GM18873 (cell line): ENCODE data around the gene GCNT2.
"Not testable (repeated sequence)": the region's sequence is repeated elsewhere in the genome, so short reads cannot be mapped to it uniquely, and the experiment has no call there.

Experiments used
- ATAC-seq: cut with Tn5 transposase; IDR thresholded peaks from one replicate; pipeline ENCODE4 v1.9.1; 2021; ENCODE audit warnings: mild to moderate bottlenecking, moderate library complexity, moderate number of reproducible peaks; ENCODE audit not compliant: unreplicated experiment, low FRiP score

Gene GCNT2

DNA sequence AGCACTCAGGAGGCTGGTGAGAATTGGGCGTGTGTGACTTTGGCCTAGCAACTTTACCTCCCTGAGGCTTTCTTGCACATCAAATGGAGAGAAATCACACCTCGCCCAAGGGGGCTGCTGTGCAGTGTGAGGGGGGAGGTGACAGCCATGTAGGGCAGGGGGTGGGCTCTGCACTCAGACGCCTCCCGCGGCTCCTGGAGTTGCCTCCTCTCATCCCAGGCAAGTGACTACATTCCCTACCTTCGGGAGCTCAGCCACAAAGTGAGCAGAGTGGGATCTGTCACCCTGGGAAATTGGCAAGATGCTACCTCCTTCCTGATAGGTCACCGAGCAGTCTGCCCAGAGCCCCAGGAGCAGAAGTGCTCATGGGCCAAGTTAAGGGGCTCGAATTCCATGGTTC lies 56.0 kb downstream of the GCNT2 start:
- no peak for ATAC-seq

DNA sequence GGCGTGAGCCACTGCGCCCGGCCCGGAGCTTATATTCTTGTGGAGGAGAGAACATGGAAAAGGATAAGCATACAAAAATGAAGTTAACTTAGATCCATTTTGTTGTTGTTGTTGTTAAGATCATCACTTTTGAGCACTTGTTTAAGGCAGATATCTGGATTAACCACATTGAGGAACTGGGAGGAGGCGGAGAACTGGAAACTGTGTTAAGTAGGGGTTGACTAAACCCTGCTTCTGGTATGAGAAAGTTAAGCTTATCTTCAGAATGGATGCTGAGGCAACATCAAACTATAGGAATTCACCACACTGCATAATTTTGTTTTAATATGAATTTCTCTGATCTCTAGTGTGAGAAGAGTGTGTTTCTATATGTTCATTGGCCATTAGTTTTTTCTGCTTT lies 57.6 kb downstream of the GCNT2 start:
- ATAC-seq: no peak

DNA sequence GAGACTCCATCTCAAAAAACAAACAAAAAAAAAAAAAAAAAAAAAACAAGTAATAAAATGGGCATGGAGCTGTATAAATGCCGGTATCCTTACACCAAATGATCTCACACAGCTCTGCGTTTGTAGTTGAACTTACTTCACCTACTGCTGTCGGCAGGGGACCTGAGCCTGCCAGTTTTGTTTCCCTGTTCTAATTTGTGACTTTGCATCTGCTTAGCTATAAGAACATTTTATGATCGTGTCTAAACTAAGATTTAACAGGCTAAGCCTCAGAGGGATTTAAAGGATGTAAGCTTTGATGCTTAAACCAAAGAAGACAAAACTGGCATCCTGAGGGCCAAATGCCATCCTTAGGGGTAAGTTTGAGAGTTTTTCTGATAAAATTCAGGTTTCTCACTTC lies 58.7 kb downstream of the GCNT2 start:
- no peak for ATAC-seq

DNA sequence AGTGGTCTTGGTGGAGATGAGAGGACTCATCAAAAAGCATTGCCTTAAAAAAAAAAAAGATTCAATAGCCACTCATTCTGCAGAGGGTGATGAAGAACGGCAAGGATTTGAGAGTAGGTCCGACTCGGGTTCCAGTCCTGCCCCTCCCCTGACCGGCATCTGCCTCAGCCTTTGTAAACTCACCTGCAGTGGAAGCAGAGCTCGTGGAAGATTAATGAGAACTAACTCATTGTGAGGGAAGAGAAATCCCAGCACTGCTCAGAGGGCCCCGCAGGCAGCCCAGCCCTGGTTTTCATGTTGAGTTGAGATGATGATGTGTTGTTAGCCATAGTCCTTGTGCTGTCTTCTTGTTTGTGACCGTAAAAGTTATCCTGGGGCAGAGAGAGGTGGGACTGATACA lies 59.4 kb downstream of the GCNT2 start:
- no peak for ATAC-seq

DNA sequence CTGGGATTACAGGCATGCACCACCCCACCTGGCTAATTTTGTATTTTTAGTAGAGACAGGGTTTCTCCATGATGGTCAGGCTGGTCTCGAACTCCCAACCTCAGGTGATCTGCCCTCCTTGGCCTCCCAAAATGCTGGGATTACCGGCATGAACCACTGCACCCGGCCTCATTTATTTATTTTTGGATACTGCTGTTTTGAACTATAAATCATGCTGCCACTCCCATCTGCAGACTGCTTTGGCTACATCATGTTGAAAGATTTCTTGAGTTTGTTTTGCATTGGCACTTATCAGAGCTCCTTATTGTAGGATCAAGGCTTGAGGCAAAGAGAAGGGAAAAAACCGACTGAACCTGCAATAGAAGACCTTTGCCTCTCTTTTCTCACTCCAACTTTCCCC lies 60.3 kb downstream of the GCNT2 start:
- ATAC-seq: not testable (repeated sequence)

DNA sequence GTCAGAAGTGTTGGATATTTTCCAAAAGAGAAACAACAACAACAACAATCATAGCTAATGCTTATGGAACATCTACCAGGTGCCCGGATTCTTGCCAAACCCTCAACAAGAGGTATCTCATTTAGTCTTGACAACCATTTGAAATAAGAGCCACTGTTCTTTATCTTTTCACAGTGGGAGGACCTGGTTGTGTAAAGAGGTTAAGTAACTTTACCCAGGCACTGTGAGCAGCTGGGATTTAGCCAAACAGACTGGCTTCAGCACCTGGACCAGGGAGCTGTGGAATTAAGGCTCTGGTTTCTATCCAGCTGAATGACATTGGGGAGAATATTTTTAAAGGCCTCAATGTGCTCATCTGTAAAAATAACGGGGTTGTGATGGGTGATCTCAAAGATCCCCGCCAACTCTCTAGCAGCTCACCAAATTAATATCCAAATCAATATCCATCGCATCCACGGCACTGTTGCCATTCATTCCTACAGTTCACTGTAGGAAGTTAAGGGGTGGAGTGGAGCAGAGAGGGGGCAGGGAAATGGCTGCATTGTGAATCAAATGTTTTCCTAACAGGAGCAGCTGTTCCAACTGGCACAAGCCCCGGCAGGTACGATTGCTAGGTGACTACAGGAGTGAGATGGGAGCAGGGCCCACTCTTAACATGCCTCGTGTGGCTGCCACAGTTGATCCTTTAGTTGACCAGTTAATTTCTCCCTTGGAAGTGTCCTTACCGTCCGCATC lies 61.8 kb downstream of the GCNT2 start:
- ATAC-seq: no peak

DNA sequence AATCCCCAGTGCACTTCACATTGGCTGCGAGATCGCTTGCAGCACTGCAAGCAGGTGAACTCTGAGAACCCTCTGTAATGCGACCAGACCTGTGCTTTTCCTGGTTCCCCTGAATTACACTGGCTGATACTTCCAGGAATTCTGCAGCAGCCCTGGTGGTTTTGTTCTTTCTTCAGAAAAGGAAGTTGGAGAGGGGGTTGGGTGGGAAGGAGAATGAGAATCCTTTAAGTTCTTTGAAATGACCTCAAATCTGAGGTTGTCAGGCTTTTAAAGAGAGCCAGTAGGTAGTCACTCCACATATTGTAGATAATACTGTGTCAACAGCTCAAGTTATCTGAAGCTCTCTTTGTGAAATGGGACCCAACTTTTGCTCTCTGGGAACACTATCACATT lies 62.4 kb downstream of the GCNT2 start:
- ATAC-seq: no peak

DNA sequence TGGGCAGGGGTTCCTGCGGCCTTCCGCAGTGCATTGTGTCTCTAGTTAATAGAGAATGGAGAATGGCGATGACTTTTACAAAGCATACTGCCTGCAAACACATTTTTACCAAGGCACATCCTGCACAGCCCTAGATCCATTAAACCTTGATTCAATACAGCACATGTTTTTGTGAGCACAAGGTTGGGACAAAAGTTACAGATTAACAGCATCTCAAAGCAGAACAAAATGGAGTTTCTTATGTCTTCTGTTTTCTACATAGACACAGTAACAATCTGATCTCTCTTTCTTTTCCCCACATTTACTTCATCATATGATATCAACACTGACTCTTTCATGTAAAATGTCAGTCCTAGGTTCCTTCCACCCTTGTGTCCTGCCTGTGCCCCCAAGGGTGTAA lies 63.5 kb downstream of the GCNT2 start:
- no peak for ATAC-seq

DNA sequence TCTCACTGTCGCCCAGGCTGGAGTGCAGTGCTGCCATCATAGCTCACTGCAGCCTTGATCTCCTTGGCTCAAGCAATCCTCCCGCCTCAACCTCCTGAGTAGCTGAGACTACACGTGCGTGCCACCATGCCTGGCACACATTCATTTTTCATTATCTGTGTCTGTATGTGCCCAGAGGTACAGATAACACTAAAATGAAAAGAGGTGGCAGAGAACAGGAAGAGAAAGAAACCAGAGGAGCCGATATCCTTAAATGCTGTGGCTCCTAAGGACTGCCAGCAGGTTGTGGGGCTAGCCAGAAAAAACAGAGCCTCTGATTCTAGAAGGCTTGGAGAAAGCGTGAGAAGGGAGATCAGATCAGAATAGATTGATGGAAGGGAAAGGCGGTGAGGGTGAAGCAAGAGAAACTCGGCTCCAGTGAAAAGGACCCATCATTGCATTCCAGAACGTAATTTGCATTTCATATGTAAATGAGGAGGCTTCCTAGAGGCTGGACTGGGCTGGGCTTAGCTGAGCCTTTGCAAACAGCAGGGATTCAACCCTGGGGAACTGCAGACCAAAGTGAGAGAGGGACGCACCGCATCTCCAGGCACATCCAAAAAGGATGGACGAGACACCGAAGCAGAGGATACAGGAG lies 64.2 kb downstream of the GCNT2 start:
- ATAC-seq: no peak

DNA sequence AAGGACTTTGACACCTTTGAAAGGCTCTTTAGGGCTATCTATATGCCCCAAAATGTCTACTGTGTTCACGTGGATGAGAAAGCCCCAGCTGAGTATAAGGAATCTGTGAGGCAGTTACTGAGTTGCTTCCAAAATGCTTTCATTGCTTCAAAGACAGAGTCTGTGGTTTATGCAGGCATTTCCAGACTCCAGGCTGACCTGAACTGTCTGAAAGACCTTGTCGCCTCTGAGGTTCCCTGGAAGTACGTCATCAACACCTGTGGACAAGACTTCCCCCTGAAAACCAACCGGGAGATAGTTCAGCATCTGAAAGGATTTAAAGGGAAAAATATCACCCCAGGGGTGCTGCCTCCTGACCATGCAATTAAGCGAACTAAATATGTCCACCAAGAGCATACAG lies 65.2 kb downstream of the GCNT2 start:
- ATAC-seq: no peak

DNA sequence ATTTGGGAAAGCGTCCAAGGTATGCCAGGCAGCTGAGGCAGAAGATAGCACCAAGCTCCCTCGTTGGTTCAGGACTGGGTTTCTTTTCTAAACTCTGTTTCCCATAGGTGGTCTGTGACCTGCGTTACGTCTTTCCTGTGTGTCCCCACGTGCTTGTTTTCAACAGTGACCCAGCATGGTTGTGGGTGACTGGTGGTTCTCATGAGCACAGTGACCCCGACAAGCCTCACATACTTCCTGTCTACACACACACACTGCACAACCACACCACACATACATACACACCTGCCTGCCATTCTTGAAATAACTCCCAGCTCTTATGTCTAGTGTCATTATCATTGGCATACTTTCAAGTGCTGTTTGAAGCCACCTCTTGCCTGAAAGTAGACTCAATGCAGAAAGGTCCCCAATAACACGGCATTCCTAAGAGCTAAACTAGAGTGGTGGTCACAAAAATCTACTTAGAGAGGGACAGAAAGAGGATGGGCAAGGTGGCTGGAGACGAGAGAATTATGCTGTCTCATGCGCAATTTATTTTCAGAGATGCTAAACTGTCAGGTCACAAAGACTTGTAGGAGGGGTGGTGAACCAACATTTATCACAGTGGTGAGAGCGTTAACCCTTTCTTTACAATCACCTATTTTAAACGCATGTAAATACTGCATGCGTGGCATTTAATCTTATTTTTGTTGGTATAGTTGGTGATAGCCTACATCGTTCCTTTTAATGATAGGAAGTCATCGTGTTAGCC lies 66.7 kb downstream of the GCNT2 start:
- ATAC-seq: no peak

DNA sequence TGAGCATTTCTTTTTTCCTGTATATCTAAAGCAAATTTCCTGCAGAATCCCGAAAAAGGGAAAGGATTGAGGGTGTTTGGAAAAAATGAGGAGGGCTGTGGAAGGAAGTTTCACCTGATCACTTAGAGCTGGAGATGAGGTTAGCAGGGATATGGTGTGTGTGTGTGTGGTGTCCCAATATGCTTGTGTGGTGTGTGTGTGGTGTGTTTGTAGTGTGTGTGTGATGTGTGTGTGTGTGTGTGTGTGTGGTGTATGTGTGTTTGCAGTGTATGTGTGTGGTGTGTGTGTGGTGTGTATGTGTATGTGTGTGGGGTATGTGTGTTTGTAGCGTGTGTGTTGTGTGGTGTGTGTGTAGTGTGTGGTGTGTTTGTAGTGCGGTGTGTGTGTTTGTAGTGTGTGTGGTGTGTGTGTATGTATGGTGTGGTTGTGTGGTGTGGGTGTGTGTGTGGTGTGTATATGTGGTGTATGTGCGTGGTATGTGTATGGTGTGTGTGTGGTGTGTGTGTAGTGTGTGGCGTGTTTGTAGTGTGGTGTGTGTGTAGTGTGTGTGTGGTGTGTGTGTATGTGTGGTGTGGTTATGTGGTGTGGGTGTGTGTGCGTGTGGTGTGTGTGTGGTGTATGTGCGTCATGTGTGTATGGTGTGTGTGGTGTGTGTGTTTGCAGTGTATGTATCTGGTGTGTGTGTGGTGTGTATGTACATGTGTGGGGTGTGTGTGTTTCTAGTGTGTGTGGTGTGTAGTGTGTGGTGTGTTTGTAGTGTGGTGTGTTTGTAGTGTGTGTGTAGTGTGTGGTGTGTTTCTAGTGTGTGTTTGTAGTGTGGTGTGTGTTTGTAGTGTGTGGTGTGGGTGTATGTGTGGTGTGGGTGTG lies 67.6 kb downstream of the GCNT2 start:
- no peak for ATAC-seq

DNA sequence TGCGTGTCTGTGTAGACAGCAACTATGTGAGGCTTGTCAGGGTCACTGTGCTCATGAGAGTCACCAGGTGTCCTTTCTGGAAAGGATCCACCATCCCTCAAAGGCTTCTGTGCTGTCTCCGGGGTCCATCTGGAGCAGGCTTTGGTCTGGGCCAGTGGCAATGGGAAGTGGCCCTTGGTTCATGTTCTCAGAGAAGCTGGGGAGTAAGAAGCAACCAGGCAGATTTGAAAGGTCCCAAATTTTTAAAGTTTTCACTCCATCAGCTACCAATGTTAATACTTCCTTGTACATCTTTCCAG lies 68.2 kb downstream of the GCNT2 start:
- no peak for ATAC-seq

DNA sequence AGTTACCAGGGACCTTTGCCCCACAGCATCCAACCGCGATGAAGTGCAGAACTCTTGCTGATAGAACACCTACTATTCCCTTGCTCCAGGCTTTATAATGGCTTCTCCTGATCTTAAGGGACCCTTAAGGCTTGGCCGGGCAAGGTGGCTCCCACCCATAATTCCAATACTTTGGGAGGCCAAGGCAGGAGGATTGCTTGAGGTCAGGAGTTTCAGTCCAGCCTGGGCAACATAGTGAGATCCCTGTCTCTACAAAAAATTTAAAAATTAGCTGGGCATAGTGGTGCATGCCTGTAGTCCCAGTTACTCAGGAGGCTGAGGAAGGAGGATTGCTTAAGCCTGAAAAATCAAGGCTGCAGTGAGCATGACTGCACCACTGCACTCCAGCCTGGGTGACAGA lies 68.8 kb downstream of the GCNT2 start:
- no peak for ATAC-seq

DNA sequence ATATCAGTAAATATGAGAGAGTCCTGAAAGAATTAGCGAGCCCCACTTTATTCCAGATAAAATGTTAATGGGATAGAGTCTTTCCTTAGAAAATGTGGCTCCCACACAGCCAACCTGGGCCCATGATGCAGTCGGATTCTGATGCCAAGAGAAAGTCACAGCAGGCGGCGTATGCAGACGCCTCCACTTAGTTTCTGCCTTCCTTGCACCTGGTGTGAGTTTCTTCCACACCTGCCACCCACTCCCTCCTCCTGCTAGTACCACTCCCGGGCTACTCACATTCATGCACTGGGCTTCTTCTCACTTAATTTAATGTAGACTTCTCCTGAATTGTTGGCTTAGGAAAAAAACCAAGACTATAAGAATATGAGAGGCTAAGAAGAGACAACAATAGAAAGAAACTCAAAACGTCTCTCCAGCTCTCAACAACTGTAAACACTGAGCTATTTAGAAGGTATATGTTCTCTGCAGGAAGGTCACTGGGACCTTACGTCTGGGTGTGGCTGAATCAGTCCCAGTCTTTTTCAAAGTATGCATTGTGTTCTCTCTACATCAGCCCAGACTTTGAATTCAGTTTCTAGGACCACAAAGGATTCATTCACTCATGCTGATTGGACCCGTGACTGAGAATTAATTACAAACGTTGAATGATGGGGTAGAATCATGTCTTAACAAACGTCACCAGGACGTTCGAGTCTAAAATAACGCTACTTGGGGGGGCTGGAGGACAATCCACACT lies 70.4 kb downstream of the GCNT2 start:
- no peak for ATAC-seq

DNA sequence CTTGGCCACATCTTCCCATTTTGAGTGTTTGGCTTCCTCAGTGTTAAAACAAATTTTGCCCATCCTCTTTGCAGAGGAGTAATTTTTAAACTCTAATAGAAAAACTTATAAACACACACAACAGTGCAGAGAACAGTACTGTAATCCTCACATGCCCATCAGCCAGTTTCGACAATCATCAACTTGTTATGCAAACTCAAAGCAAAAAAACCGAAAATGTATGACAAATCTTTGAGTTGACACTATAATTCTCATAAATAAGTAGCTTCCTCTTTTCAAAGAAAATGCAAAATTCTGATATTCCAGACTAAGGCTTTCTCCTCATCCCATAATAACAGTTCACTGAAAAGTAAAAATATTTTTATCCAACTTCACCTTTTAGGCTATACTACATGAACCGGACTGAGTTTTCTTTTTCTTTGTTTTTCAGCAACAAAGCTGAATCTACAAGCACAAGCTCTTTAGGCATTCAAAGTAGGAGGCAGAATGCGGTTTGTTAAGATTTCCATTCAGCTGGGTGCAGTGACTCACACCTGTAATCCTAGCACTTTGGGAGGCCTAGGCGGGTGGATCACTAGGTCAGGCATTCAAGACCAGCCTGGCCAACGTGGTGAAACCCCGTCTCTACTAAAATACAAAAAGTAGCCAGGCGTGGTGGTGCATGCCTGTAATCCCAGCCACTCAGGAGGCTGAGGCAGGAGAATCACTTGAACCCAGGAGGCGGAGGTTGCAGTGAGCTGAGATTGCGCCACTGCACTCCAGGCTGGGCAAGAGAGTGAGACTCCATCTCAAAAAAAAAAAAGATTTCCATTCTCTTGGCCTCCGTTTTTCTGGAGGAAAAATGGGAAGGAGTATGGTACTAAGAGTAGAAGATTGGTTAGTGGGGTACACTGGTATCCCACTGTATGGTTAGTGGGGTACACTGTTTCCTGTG lies 74.8 kb downstream of the GCNT2 start:
- no peak for ATAC-seq

DNA sequence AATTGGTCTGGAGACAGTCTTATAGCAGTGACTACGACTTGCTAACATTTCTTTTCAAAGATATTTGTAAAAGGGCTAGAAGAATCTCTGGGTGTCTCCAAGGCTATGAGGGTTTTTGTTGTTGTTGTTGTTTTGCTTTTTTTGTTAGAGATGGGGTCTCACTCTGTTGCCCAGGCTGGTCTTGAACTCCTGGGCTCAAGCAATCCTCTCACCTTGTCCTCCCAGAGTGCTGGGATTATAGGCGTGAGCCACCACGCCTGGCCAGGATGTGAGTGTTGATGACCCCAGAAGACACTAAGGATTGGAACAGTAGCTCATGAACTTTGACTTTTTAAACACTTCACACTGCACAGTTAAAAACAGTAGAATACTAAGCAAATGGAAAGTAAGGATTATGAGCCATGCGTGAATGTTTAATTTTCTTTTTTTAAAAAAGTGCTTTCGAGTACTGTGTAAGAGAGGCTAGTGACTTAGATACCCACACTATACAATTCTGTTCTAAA lies 76.4 kb downstream of the GCNT2 start:
- ATAC-seq: no peak

DNA sequence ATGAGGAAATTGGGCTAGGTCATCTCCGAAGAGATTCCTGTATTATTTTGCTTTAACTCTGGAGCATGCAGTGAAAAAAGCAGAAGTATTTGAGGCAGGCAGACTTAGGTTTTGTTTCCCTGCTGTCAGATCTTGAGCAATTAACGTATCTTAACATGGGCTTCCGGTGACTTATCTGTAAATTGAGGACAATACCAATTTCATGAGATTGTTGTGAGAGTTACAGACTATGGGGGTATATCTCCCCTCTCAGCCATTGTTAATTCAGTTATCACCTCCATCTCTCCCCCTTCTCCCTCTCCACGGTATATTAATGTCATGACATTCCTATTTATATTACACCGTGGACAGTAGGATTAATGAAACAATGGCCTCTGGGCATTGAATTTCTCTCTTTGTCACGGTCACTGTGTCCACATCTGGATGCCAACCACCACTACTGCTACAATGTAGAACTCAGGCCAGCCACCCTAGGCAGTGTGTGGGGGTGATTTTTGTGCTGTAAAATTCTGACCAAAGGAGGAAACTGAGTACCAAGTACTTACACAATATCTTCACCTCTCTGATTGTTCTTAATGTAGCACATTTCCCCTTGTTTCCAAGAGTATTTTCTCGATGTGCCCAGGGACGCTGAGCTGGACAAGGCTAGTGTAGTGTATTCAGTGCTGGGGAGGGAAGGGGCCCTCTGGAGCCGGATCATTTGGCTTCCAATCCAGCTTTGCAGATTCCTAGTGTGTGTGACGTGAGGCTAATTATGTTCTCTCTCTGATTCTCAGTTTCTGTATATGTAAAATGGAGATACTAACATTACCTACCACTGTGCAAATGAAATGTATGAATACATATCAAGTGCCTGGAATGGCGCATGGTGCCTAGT lies 77.2 kb downstream of the GCNT2 start:
- no peak for ATAC-seq
